ENCODE results near the gene CBY2. TPM values are rescaled to one million over a fixed set of nuclear protein-coding genes. Genes with fewer than 3 reads are reported as not detected.

The CBY2 gene
- total and polyA plus RNA-seq, 2 donors: 0.05 to 0.07 TPM

DNA sequence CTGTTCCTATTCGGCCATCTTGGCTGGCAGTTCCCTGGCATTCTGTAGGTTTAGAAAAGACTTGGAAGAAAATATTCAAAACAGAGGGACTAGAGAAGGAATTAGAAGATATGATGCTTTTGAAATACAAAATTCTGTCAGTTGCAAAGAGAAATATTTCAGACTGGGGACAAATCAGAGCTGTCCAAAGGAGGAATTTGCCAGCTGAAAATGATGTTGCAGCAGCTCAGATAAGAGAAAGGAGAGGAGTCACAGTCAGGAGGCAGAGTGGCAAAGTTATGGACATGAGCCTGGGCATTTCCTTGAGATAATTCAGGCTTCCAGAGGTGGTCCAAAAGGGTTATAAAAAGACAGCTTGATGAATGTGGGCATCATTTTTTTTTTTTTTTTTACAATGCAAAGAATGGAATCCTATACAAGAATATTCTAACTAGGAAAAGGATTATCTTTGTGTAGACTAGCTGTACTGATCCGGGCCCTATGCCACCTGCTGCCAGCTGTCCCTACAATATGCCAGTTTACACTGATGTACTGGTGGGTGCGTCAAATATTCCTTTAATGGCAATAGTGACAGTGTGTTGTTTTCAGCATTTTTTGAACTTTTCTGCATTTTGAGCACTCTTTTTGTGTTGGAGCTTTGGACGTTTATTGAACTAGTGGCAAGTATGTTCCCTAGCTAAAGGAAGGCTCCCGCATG is 31.8 kb upstream of the CBY2 start:
- H3K9me3 ChIP-seq (ENCODE audit: control insufficient read depth in 2 of 2, insufficient read depth in 1 of 2, low read length in 1 of 2): no peaks in the 10 kb centered on the region
- H3K27ac ChIP-seq (ENCODE audit: low read depth in 1 of 2, low read length in 1 of 2): no peak overlapping the region
- DNase-seq (ENCODE audit: low read depth in 6 of 9, low spot score in 9 of 9): no peak
- H3K4me3 ChIP-seq (ENCODE audit: low read length in 2 of 2): no peak overlapping the region
- H3K27me3 ChIP-seq (ENCODE audit: control insufficient read depth in 2 of 2, insufficient read depth in 1 of 2, low read length in 1 of 2): no peaks in the 10 kb centered on the region
- H3K4me1 ChIP-seq (ENCODE audit: control insufficient read depth in 2 of 2, insufficient read depth in 2 of 2, low read length in 2 of 2): no peaks in the 10 kb centered on the region
- 96% methylated on average over 5 of the region's 5 CpGs for WGBS
- no peaks in the 10 kb centered on the region for H3K36me3 ChIP-seq (ENCODE audit: control insufficient read depth in 2 of 2, insufficient read depth in 2 of 2, low read length in 1 of 2)

DNA sequence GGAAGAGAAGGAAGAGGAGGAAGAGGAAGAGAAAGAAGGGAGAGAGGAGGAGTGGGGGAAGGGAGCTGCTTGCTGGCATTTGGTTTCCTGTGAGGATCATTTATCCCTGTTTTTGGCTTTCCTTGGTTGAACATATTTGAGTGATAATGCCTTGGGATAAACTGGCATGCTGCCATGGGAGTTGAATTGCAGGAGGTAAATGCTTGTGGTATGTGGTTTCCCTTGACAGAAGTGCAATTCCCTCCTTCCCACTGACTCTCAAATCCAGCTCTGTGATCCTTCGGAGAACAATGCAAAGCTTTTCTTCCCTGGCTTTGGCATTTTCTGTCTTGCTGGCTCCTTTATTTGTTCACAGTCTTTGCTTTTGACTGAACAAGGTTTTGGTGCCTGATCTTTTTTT is 27.2 kb upstream of the CBY2 start:
- H3K9me3 ChIP-seq (ENCODE audit: control insufficient read depth in 2 of 2, insufficient read depth in 1 of 2, low read length in 1 of 2): no peaks in the 10 kb centered on the region
- WGBS: 77% methylated on average over 1 of the region's 1 CpG
- H3K27me3 ChIP-seq (ENCODE audit: control insufficient read depth in 2 of 2, insufficient read depth in 1 of 2, low read length in 1 of 2): no peaks in the 10 kb centered on the region
- no peak for DNase-seq (ENCODE audit: low read depth in 6 of 9, low spot score in 9 of 9)
- H3K36me3 ChIP-seq (ENCODE audit: control insufficient read depth in 2 of 2, insufficient read depth in 2 of 2, low read length in 1 of 2): no peaks in the 10 kb centered on the region
- H3K27ac ChIP-seq (ENCODE audit: low read depth in 1 of 2, low read length in 1 of 2): no peak overlapping the region
- H3K4me3 ChIP-seq (ENCODE audit: low read length in 2 of 2): no peak overlapping the region
- H3K4me1 ChIP-seq (ENCODE audit: control insufficient read depth in 2 of 2, insufficient read depth in 2 of 2, low read length in 2 of 2): no peaks in the 10 kb centered on the region

DNA sequence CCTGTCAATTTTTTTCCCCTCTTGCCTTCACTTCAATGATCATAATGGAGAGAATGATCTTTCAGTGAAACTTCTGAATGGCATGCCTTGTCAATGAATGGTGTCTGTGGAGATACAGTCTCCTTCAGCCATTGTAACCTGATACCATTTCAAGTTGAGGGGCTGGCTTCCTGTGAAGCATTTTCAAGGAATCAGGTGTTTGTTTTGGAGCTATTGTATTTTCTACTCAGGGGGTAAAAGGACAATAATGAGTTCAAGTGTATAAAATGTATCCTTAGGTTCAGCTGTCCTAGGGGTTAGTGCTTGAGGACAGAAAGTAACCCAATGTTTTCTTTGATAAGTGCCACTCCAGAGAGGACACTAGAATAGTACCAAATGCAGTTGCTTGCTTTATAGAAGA is 23.8 kb upstream of the CBY2 start:
- no peaks in the 10 kb centered on the region for H3K36me3 ChIP-seq (ENCODE audit: control insufficient read depth in 2 of 2, insufficient read depth in 2 of 2, low read length in 1 of 2)
- no peak for DNase-seq (ENCODE audit: low read depth in 6 of 9, low spot score in 9 of 9)
- no peaks in the 10 kb centered on the region for H3K27me3 ChIP-seq (ENCODE audit: control insufficient read depth in 2 of 2, insufficient read depth in 1 of 2, low read length in 1 of 2)
- no peaks in the 10 kb centered on the region for H3K4me1 ChIP-seq (ENCODE audit: control insufficient read depth in 2 of 2, insufficient read depth in 2 of 2, low read length in 2 of 2)
- no peak overlapping the region for H3K27ac ChIP-seq (ENCODE audit: low read depth in 1 of 2, low read length in 1 of 2)
- no peak overlapping the region for H3K4me3 ChIP-seq (ENCODE audit: low read length in 2 of 2)
- no peaks in the 10 kb centered on the region for H3K9me3 ChIP-seq (ENCODE audit: control insufficient read depth in 2 of 2, insufficient read depth in 1 of 2, low read length in 1 of 2)

DNA sequence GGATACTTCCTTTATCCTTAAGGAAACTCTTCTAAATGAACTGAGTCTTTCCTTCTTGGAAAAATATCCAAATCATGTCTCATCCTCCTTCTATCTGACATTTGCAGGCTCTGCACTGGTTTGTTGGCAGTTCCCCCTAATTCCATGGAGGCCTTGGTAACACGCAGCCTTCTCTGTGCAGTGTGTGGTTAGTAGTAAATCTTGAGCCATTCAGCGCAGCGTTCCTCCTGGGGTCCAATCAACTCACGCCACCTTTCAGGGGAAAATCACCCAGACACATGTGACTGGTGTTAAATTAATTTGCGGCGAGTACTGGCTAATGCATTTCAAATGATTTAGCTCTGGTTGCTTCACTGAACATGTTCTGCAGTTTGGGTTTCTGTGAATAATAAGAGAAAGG is 21.0 kb upstream of the CBY2 start:
- WGBS: 90% methylated on average over 6 of the region's 6 CpGs
- Histone ChIP-seq H3K27ac (ENCODE audit: low read depth in 1 of 2, low read length in 1 of 2) (no peak overlapping the region), H3K27me3 (ENCODE audit: control insufficient read depth in 2 of 2, insufficient read depth in 1 of 2, low read length in 1 of 2) (no peaks in the 10 kb centered on the region), H3K4me3 (ENCODE audit: low read length in 2 of 2) (no peak overlapping the region), H3K9me3 (ENCODE audit: control insufficient read depth in 2 of 2, insufficient read depth in 1 of 2, low read length in 1 of 2) (no peaks in the 10 kb centered on the region), H3K4me1 (ENCODE audit: control insufficient read depth in 2 of 2, insufficient read depth in 2 of 2, low read length in 2 of 2) (no peaks in the 10 kb centered on the region), H3K36me3 (ENCODE audit: control insufficient read depth in 2 of 2, insufficient read depth in 2 of 2, low read length in 1 of 2) (no peaks in the 10 kb centered on the region)
- no peak for DNase-seq (ENCODE audit: low read depth in 6 of 9, low spot score in 9 of 9)

DNA sequence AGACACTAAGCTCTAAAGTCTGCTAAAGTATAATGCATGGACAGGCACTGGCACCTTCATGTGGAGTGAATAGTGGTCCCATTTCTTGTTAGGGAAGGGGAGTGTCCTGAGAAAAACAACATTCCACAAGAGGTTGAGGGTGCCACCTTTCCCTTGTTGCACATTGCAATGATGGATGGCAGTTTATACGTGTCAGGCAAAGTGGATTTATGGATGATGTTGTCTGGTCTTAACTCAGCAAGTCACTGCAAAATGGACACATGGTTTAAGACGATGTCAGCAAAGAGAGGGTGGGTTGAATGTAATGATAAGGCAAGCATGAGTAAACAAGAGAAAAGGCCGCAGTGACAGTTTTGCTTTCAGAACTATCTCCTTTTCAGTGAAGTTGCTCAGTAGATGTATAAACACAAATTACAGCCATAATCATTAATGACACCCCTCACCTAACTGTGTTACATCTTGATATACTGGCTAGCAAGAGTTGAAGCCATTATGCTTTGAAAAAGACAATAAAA is 19.6 kb upstream of the CBY2 start:
- Histone ChIP-seq H3K9me3 (ENCODE audit: control insufficient read depth in 2 of 2, insufficient read depth in 1 of 2, low read length in 1 of 2) (no peaks in the 10 kb centered on the region), H3K4me1 (ENCODE audit: control insufficient read depth in 2 of 2, insufficient read depth in 2 of 2, low read length in 2 of 2) (no peaks in the 10 kb centered on the region), H3K27ac (ENCODE audit: low read depth in 1 of 2, low read length in 1 of 2) (no peak overlapping the region), H3K36me3 (ENCODE audit: control insufficient read depth in 2 of 2, insufficient read depth in 2 of 2, low read length in 1 of 2) (no peaks in the 10 kb centered on the region), H3K27me3 (ENCODE audit: control insufficient read depth in 2 of 2, insufficient read depth in 1 of 2, low read length in 1 of 2) (no peaks in the 10 kb centered on the region), H3K4me3 (ENCODE audit: low read length in 2 of 2) (no peak overlapping the region)
- WGBS: 94% methylated on average over 3 of the region's 3 CpGs
- DNase-seq (ENCODE audit: low read depth in 6 of 9, low spot score in 9 of 9): no peak

DNA sequence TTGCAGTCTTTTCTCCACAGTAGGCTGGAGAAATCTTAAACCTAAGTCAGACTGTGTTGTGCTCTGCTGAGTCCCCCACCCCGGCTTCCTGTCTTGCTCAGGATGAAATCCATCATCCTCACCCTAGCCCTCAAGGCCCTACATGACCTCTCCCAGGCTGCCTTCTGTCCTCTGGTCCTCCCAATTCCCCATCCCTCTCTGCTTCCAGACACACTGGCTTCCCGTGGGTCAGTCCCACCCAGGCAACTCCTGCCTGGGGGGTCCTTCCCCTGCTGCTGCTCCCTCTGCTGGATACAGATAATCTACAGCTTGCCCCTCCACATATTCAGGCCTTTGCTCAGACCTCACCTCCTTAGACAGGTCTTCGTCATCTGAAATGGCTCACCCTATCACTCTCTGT is 18.4 kb upstream of the CBY2 start:
- peaks cover 0 to 2% of the 10 kb centered on the region in 2 donors for H3K27me3 ChIP-seq (ENCODE audit: control insufficient read depth in 2 of 2, insufficient read depth in 1 of 2, low read length in 1 of 2)
- no peak overlapping the region for H3K4me3 ChIP-seq (ENCODE audit: low read length in 2 of 2)
- 73% methylated on average over 3 of the region's 3 CpGs for WGBS
- no peaks in the 10 kb centered on the region for H3K36me3 ChIP-seq (ENCODE audit: control insufficient read depth in 2 of 2, insufficient read depth in 2 of 2, low read length in 1 of 2)
- H3K27ac ChIP-seq (ENCODE audit: low read depth in 1 of 2, low read length in 1 of 2): no peak overlapping the region
- no peaks in the 10 kb centered on the region for H3K4me1 ChIP-seq (ENCODE audit: control insufficient read depth in 2 of 2, insufficient read depth in 2 of 2, low read length in 2 of 2)
- DNase-seq (ENCODE audit: low read depth in 6 of 9, low spot score in 9 of 9): peak in 1 of 9 donors; percentile 10
- H3K9me3 ChIP-seq (ENCODE audit: control insufficient read depth in 2 of 2, insufficient read depth in 1 of 2, low read length in 1 of 2): no peaks in the 10 kb centered on the region

DNA sequence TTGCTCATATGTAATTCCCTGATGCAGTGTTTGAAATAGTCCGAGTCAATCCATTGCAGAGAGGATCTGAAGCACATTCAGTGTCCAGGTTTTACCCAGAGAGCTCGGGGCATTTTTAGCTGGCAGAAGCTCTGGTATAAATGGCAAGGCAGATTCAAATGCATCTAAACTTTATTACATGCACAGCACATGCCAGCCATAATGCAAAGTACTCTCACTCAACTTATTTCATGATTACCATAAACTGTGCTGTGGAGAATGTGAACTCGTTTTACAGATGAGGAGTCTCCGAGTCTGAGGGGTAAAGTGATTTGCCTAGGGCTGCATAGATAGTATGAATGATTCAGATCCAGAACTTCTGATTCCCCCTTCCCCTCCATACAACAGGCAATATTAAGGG is 13.5 kb upstream of the CBY2 start:
- Histone ChIP-seq H3K4me1 (ENCODE audit: control insufficient read depth in 2 of 2, insufficient read depth in 2 of 2, low read length in 2 of 2) (no peaks in the 10 kb centered on the region), H3K27ac (ENCODE audit: low read depth in 1 of 2, low read length in 1 of 2) (no peak overlapping the region), H3K9me3 (ENCODE audit: control insufficient read depth in 2 of 2, insufficient read depth in 1 of 2, low read length in 1 of 2) (no peaks in the 10 kb centered on the region), H3K36me3 (ENCODE audit: control insufficient read depth in 2 of 2, insufficient read depth in 2 of 2, low read length in 1 of 2) (no peaks in the 10 kb centered on the region), H3K4me3 (ENCODE audit: low read length in 2 of 2) (no peak overlapping the region), H3K27me3 (ENCODE audit: control insufficient read depth in 2 of 2, insufficient read depth in 1 of 2, low read length in 1 of 2) (peaks cover 0 to 2% of the 10 kb centered on the region in 2 donors)
- no peak for DNase-seq (ENCODE audit: low read depth in 6 of 9, low spot score in 9 of 9)
- 98% methylated on average over 4 of the region's 4 CpGs for WGBS

DNA sequence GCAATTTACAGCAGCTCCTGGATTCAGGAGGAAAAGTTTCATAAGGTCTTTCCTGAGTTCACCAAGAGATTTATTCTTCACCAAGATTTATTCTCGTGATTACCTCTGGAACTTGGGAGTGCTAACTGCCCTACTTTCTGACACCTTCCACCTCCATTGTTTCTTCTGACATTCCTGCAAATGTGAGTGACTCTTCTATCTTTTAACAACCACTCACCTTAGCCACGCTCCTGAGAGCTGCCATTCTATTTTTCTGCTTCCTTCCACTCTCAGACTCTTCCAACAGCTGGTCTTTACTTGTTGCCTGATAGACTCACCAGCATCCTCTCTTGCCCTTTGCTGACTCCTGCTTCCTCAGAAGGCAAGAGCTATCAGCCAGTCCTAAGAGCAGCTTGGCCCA is 11.5 kb upstream of the CBY2 start:
- Histone ChIP-seq H3K4me1 (ENCODE audit: control insufficient read depth in 2 of 2, insufficient read depth in 2 of 2, low read length in 2 of 2) (no peaks in the 10 kb centered on the region), H3K4me3 (ENCODE audit: low read length in 2 of 2) (no peak overlapping the region), H3K36me3 (ENCODE audit: control insufficient read depth in 2 of 2, insufficient read depth in 2 of 2, low read length in 1 of 2) (no peaks in the 10 kb centered on the region), H3K27me3 (ENCODE audit: control insufficient read depth in 2 of 2, insufficient read depth in 1 of 2, low read length in 1 of 2) (peaks cover 0 to 2% of the 10 kb centered on the region in 2 donors), H3K27ac (ENCODE audit: low read depth in 1 of 2, low read length in 1 of 2) (no peak overlapping the region), H3K9me3 (ENCODE audit: control insufficient read depth in 2 of 2, insufficient read depth in 1 of 2, low read length in 1 of 2) (no peaks in the 10 kb centered on the region)
- WGBS: 80% methylated on average over 2 of the region's 2 CpGs
- DNase-seq (ENCODE audit: low read depth in 6 of 9, low spot score in 9 of 9): no peak

DNA sequence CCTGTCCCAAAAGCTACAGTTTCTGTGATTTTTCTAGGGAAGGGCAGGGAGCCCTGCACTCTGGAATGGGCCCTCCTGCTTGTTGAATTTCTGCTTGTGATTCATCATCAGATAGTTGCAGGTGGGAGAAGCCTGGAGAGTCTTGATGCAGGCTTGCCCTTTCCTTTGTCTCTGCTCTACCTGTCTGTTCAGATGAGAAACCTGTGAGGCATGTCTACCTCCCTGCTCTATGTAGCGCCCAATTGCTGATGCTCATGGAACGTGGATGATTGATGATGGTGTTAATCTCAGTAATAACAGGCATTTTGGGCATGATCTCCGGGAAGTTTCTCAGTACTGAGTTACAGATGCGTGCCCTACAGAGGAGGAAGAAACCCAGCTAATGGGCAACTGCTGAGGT is 10.9 kb upstream of the CBY2 start:
- no peak overlapping the region for H3K27ac ChIP-seq (ENCODE audit: low read depth in 1 of 2, low read length in 1 of 2)

More for the DNA sequence above, 10.9 kb upstream of the CBY2 start:
- H3K9me3 ChIP-seq (ENCODE audit: control insufficient read depth in 2 of 2, insufficient read depth in 1 of 2, low read length in 1 of 2): no peaks in the 10 kb centered on the region
- H3K36me3 ChIP-seq (ENCODE audit: control insufficient read depth in 2 of 2, insufficient read depth in 2 of 2, low read length in 1 of 2): no peaks in the 10 kb centered on the region
- no peaks in the 10 kb centered on the region for H3K4me1 ChIP-seq (ENCODE audit: control insufficient read depth in 2 of 2, insufficient read depth in 2 of 2, low read length in 2 of 2)
- H3K4me3 ChIP-seq (ENCODE audit: low read length in 2 of 2): no peak overlapping the region
- peaks cover 0 to 2% of the 10 kb centered on the region in 2 donors for H3K27me3 ChIP-seq (ENCODE audit: control insufficient read depth in 2 of 2, insufficient read depth in 1 of 2, low read length in 1 of 2)
- 94% methylated on average over 4 of the region's 4 CpGs for WGBS
- no peak for DNase-seq (ENCODE audit: low read depth in 6 of 9, low spot score in 9 of 9)

Data from thymus (tissue), 11 donors.